ENCODE results near the gene VAPA.

Gene VAPA

GRCh38 chr18:9928646-9929259, 14.9 kb downstream of the VAPA start:
- Histone ChIP-seq H3K4me3 (no peak overlapping the region), H3K27ac (no peak overlapping the region)

DNA sequence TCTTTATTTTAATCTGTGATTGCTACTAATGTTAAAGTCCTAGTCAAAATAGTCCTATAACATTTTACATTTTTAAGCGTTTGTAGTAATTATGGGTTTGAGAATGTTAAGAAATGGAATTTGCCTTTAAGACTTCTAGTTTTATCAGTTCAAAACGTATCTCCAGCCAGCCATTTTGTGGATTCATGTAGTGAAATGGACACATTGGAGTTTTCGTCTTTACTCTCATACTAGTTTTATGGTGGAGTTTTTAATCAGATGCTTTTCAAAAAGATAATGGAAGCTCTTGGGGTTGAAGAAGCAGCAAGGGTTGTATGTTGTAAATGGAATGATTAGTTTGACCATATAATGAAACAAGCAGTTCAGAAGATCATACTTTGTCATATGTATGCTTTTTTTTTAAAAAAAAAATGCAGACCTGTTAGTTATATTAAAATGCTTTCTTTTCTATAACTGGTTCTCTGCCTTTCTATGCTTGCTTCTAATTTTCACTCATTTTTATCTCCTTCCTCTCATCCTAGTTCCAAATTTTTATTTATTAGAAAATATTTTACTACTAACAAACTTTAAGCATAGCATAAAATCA, 16.6 kb downstream of the VAPA start:
- Histone ChIP-seq H3K27ac (no peak overlapping the region), H3K4me3 (no peak overlapping the region)

- no peak overlapping the region for H3K4me3 ChIP-seq
Observed at GRCh38 chr18:9931146-9931545, 17.3 kb downstream of the VAPA start.

GRCh38 chr18:9931678-9932077, 17.9 kb downstream of the VAPA start:
- H3K4me3 ChIP-seq: no peak overlapping the region
- H3K27ac ChIP-seq: no peak overlapping the region

More at GRCh38 chr18:9931146-9931545, 17.3 kb downstream of the VAPA start:
- H3K27ac ChIP-seq: no peak overlapping the region

DNA sequence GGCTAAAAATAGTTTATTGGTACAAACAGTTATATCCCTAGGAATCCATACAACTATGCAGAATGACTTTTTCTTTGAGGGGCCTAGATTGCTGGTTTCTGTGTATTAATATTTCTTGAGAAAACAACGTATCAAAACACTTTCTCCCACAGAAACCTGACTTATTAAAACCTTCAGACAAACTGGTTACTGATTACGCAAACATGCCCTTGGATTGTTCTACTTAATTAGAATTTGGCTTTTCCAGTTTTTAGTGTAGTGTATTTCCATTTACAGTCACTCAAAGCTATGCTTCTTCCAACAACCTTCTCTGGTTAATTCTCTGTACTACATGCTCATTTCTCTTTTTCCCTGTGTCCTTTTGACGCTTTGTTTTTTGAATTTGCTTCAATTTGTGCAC, 20.0 kb downstream of the VAPA start:
- Histone ChIP-seq H3K4me3 (no peak overlapping the region), H3K27ac (no peak overlapping the region)

DNA sequence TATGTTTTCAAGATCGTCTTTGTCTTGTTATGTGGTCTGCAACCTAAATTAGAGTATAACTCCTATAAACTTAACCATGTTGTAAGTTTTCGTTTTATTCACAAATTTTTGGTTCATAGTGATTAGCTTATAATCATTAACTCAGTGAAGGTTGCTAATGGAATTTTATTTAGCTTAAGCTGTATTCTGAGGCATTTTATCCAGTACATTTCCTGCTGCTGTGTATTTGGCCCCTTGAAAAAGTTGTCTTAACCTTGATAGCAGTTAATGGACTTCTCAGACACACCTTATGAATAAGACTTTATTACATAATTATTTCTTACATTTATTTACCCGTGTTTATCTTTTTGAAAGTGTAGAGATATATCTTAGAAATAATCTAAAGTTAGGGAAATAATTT, 20.5 kb downstream of the VAPA start:
- no peak overlapping the region for H3K27ac ChIP-seq
- no peak overlapping the region for H3K4me3 ChIP-seq

- Histone ChIP-seq H3K4me3 (no peak overlapping the region), H3K27ac (no peak overlapping the region)
Observed at GRCh38 chr18:9941103-9941502, 27.3 kb downstream of the VAPA start.

- no peak overlapping the region for H3K4me3 ChIP-seq
- no peak overlapping the region for H3K27ac ChIP-seq
Observed at GRCh38 chr18:9941660-9942059, 27.8 kb downstream of the VAPA start.

GRCh38 chr18:9943311-9943710, 29.5 kb downstream of the VAPA start:
- no peak overlapping the region for H3K27ac ChIP-seq
- no peak overlapping the region for H3K4me3 ChIP-seq

- no peak overlapping the region for H3K4me3 ChIP-seq
- no peak overlapping the region for H3K27ac ChIP-seq
Observed at GRCh38 chr18:9944805-9945204, 31.0 kb downstream of the VAPA start.

- H3K27ac ChIP-seq: no peak overlapping the region
- no peak overlapping the region for H3K4me3 ChIP-seq
Observed at GRCh38 chr18:9946831-9947230, 33.0 kb downstream of the VAPA start.

GRCh38 chr18:9947248-9947647, 33.4 kb downstream of the VAPA start:
- no peak overlapping the region for H3K4me3 ChIP-seq
- H3K27ac ChIP-seq: no peak overlapping the region

DNA sequence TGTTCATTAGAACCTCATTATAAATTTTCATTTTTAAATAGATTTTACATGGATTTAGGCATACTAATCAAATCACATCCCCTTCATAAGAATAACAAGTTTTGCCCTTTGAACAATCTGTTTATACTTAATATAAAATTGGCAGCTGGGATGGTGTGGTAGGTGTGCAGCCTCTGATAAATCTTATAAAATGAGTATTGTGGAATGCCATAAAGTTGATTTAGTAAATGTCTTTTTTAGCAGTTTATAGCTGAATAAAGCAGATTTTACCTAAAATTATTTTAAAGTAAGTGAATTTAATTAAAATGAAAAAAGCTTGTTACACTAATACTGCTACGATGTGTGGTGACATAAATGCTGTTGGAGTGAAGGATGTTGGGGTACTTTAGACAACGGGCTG, 35.5 kb downstream of the VAPA start:
- H3K4me3 ChIP-seq: no peak overlapping the region
- no peak overlapping the region for H3K27ac ChIP-seq

GRCh38 chr18:9949861-9950260, 36.0 kb downstream of the VAPA start:
- H3K4me3 ChIP-seq: no peak overlapping the region
- no peak overlapping the region for H3K27ac ChIP-seq

- Histone ChIP-seq H3K27ac (no peak overlapping the region), H3K4me3 (no peak overlapping the region)
Observed at GRCh38 chr18:9950289-9951016, 36.6 kb downstream of the VAPA start.

GRCh38 chr18:9951022-9951859, 37.4 kb downstream of the VAPA start:
- Histone ChIP-seq H3K27ac (no peak overlapping the region), H3K4me3 (no peak overlapping the region)

DNA sequence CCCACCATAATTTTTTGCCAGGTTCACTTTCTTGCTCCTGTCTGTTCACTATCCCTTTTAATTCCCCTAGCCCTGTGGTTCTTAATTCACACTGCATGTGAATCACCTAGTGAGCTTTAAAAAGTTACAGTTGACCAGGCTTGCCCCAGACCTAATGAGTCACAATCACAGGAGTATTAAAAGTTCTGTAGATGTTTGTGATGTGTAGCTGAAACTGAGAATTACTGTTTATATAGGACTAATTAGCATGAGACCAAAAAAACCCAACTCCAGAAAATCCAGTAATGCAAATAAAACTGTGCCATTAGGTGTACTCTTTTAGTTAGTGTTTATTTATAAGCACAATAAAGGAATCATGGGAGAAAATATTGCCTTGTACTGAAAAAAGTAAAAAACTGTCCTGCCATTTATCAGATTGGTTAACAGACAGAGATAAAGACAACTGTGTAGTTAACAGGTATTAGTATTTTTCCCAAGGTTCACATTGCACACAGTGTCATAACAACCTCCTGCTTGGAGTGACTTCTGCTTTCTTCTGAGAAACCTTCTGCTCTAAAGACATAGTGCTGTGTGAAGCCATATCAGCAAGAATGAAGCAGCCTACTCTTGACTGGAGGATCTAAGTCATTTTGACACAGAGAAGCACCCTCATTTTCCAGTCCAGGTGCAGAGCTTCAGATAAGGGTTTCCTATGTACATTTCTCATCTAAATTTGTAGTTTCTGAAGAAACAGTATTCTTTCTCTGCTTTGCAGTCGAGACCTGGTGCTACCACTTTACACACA, 39.0 kb downstream of the VAPA start:
- peak overlapping the region in 1 of 21 experiments; percentile 40 for H3K27ac ChIP-seq
- no peak overlapping the region for H3K4me3 ChIP-seq

GRCh38 chr18:9958861-9959399, 45.1 kb downstream of the VAPA start:
- Histone ChIP-seq H3K27ac (no peak overlapping the region), H3K4me3 (no peak overlapping the region)

- no peak overlapping the region for H3K4me3 ChIP-seq
- H3K27ac ChIP-seq: no peak overlapping the region
Observed at GRCh38 chr18:9959564-9959963, 45.7 kb downstream of the VAPA start.

Data from skin epidermis (tissue), 12 donors.